ENCODE data around the gene ADGRD1. TPM values are rescaled to one million over a fixed set of nuclear protein-coding genes. Genes with fewer than 3 reads are reported as not detected.

ADGRD1 gene
- total and polyA plus RNA-seq, 2 of the 8 experiments (the other 6 are each of a cell fraction or from before 2014, with no cell fraction given), result 0.36 to 0.48 TPM

DNA sequence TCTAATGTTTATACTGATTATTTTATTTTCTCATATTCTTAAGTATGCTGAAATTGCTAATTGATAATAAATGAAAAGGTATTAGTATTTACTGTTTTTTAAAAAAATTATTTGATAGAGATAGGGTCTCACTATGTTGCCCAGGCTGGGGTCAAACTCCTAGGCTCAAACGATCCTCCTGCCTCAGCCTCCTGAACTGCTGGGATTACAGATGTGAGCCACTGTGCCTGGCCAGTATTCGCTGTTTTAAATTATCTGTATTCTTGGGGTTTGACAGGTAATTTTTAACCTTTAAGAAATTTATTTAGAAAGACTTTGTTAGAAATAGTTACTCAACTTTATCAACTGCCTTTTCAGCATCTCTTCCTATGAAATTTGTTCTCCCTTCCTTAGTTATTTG, 49.6 kb upstream of the ADGRD1 start:
- CTCF ChIA-PET (ENCODE audit: partially characterized antibody), result no interaction called here
- H3K9me3 ChIP-seq (ENCODE audit: insufficient read depth in 2 of 2, low read depth in 1 of 2, low read length in 1 of 2), result no peaks in the 10 kb centered on the region

More for the DNA sequence above, 49.6 kb upstream of the ADGRD1 start:
- Histone ChIP-seq H3K4me2 (ENCODE audit: insufficient read depth in 1 of 2, low read depth in 2 of 2, low read length in 2 of 2) (no peak overlapping the region), H2BK5ac (ENCODE audit: low read depth, low read length) (no peak overlapping the region), H2BK12ac (ENCODE audit: low read depth, low read length) (no peak overlapping the region), H2BK15ac (ENCODE audit: low read length) (no peak overlapping the region), H2BK120ac (replicated peaks; ENCODE audit: low read depth, low read length) (no peak overlapping the region), H3K18ac (ENCODE audit: extremely low read depth, low read length) (no peak overlapping the region), H4K5ac (ENCODE audit: insufficient read length, low read depth, low read length) (no peak overlapping the region), H3K9ac (replicated peaks in 1 of 4; ENCODE audit: extremely low read depth in 1 of 4, low read depth in 3 of 4, low read length in 3 of 4) (no peak overlapping the region), H3K79me1 (ENCODE audit: low read depth, low read length) (no peaks in the 10 kb centered on the region), H3K79me2 (ENCODE audit: control insufficient read depth in 1 of 2, insufficient read depth in 2 of 2, low read length in 2 of 2) (no peaks in the 10 kb centered on the region), H3K4me3 (ENCODE audit: extremely low read depth in 1 of 4, insufficient read depth in 2 of 4, low read depth in 3 of 4, low read length in 4 of 4) (no peak overlapping the region), H3K36me3 (ENCODE audit: control insufficient read depth in 2 of 4, insufficient read depth in 4 of 4, low read length in 3 of 4) (no peaks in the 10 kb centered on the region), H3K23ac (ENCODE audit: insufficient read length) (no peak overlapping the region), H4K20me1 (replicated peaks in 1 of 2; ENCODE audit: control insufficient read depth in 1 of 2, insufficient read depth in 2 of 2, low read length in 2 of 2) (no peaks in the 10 kb centered on the region), H4K8ac (ENCODE audit: extremely low read depth, insufficient read depth, low read length) (no peak overlapping the region), H4K91ac (replicated peaks; ENCODE audit: insufficient read length, low read length) (no peak overlapping the region), H3K27ac (ENCODE audit: low read depth, low read length) (no peak overlapping the region), H3K56ac (replicated peaks; ENCODE audit: insufficient read length, low read depth, low read length) (no peak overlapping the region), H3K23me2 (ENCODE audit: low read depth, low read length) (no peaks in the 10 kb centered on the region), H3K27me3 (replicated peaks in 1 of 4; ENCODE audit: control insufficient read depth in 3 of 4, extremely low read depth in 1 of 4, insufficient read depth in 3 of 4, low read length in 3 of 4) (no peaks in the 10 kb centered on the region), H3K4ac (replicated peaks; ENCODE audit: insufficient read length, low read depth, low read length) (no peak overlapping the region), H2BK20ac (ENCODE audit: low read length) (no peak overlapping the region), H2AK5ac (ENCODE audit: low read depth, low read length) (no peak overlapping the region), H2AFZ (ENCODE audit: low read length) (no peak overlapping the region), H3K14ac (ENCODE audit: insufficient read length) (no peak overlapping the region), H3K4me1 (replicated peaks in 1 of 4; ENCODE audit: control insufficient read depth in 3 of 4, insufficient read depth in 4 of 4, low read length in 3 of 4) (no peaks in the 10 kb centered on the region)
- DNase-seq (ENCODE audit: low read depth in 1 of 2, low spot score in 2 of 2), result no peak
- no peak for FAIRE-seq
- TF ChIP-seq JUND (IDR thresholded peaks at IDR 0.05; ENCODE audit: low read length) (no peak), EP300 (IDR thresholded peaks at IDR 0.05; ENCODE audit: borderline replicate concordance in 1 of 2, low read depth in 2 of 2, low read length in 2 of 2) (no peak), TAF7 (optimal IDR thresholded peaks at IDR 0.05; ENCODE audit: borderline replicate concordance, low read depth, low read length) (no peak), SP4 (IDR thresholded peaks at IDR 0.05; ENCODE audit: low read length) (no peak), BRCA1 (IDR thresholded peaks at IDR 0.05; ENCODE audit: low read depth, low read length) (no peak), BACH1 (IDR thresholded peaks at IDR 0.05; ENCODE audit: low read length) (no peak), NRF1 (IDR thresholded peaks at IDR 0.05; ENCODE audit: low read depth, low read length) (no peak), TAF1 (IDR thresholded peaks at IDR 0.05; ENCODE audit: low read depth, low read length) (no peak), PHF8 (conservative IDR thresholded peaks at IDR 0.05; ENCODE audit: low read depth, low read length) (no peak), EGR1 (IDR thresholded peaks at IDR 0.05; ENCODE audit: borderline replicate concordance, low read depth, low read length) (no peak), CTBP2 (IDR thresholded peaks at IDR 0.05; ENCODE audit: borderline replicate concordance, insufficient read depth, insufficient read length, low read length) (no peak), BCL11A (IDR thresholded peaks at IDR 0.05; ENCODE audit: low read depth in 2 of 2, low read length in 2 of 2) (no peak)
- POLR2A ChIA-PET (ENCODE audit: partially characterized antibody), result no interaction called here
- 95% methylated on average over 2 of the region's 2 CpGs; no CpG with 5 or more reads in 1 of the 2 experiments for WGBS, 2 experiments (ENCODE audit: extremely low coverage in 1 of 2, insufficient coverage in 1 of 2, insufficient read length in 1 of 2, insufficient replicate concordance in 2 of 2, low coverage in 1 of 2, low lambda C conversion rate in 2 of 2, missing lambda C conversion rate in 1 of 2)

Measured in H1 (cell line).